ENCODE measurements around the gene REPS1.
"Not testable (repeated sequence)": the region's sequence is repeated elsewhere in the genome, so short reads cannot be mapped to it uniquely, and the experiment has no call there.

The REPS1 gene, protein sequence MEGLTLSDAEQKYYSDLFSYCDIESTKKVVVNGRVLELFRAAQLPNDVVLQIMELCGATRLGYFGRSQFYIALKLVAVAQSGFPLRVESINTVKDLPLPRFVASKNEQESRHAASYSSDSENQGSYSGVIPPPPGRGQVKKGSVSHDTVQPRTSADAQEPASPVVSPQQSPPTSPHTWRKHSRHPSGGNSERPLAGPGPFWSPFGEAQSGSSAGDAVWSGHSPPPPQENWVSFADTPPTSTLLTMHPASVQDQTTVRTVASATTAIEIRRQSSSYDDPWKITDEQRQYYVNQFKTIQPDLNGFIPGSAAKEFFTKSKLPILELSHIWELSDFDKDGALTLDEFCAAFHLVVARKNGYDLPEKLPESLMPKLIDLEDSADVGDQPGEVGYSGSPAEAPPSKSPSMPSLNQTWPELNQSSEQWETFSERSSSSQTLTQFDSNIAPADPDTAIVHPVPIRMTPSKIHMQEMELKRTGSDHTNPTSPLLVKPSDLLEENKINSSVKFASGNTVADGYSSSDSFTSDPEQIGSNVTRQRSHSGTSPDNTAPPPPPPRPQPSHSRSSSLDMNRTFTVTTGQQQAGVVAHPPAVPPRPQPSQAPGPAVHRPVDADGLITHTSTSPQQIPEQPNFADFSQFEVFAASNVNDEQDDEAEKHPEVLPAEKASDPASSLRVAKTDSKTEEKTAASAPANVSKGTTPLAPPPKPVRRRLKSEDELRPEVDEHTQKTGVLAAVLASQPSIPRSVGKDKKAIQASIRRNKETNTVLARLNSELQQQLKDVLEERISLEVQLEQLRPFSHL

DNA sequence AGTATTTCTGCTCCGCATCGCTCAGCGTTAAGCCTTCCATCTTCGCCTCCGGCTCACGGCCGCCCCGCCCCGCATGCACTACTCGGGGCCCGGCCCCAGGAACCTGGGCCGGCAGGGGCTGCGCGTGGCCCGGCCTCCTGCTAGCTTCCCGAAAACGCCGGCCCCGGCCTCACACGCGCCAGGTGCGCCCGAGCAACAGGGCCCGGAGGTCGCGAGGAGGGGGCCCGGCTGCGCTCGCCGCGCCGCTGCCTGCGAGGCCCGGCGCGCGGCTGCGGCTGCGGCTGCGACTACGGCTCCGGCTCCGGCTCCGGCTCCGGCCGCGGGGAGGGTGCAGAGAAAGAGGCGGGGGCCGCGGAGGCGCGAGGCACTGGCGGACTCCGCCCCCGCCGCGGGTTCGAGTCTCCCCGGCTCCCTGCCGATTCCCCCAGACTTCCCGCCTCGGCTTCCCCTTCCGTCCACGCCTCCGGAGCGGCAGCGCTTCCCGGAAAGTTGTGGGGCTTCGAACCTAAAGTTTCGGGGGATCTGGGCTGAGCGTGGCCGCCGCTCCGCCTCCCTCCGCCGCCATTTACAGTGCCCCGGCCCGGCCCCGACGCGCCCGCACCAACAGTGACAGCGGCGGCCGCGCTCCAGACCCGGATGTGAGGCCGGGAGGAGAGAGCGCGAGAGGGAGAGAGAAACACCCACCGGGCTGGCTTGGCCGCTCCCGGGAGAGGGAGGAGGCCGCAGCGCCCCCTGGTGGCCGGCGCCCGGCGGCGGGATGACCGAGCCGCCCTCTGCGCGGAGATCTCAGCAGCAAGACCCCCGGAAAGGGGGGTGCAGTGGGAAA lies at the start of gene REPS1:
TSS of gene REPS1 (minus strand) at position 611 of the 826 bp plus-strand sequence. CDS start at position 40, 571 bp downstream.
- DNase-seq = peak; percentile 90

DNA sequence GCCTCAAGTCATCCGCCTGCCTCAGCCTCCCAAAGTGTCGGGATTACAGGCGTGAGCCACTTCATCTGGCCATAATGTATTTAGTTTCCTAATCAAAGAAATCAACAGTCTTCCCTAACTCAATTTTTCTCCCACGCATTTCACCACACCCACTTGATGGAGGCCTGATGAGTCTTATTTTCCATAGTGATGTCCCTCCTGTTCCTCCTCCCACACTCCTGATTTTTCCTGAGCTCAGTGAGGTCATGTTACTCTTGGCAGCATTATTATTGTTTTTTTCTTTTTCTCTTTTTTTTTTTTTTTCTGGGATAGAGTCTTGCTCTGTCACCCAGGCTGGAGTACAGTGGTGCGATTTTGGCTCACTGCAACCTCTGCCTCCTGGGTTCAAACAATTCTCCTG lies 49.4 kb upstream of the REPS1 start:
- peak; percentile 63 for DNase-seq

DNA sequence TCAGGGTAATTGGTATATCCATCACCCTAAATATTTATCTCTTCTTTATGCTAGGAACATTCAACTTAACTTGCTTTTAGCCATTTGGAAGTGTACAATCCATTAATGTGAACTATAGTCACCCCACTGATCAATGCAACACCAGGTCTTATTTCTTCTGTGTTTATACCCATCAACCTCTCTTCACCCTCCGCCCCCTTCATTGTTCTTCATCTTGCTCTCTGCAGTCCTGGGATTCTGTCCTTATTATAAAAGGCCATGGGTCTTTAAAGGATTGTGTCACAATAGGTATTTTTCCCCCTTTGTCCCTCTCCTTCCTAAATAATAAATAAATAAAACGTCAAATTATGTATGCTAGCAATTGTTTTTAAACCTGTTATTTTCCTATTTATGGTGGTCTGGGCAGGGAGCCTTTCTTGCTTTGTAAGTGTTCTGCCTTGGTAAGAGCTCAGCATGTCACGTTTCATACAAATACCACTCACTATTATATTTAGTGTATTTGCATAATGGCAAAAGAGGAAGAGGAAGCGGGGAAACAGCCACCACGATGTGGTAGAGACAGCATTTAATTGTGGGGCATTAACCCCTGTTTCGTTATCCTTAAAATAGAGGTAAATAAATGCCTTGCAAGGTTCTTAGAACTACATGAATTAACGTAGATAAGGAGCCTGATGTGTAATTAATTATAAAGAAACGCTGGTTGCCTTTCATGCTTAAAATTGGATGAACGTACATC lies 42.3 kb upstream of the REPS1 start:
- no peak for DNase-seq

DNA sequence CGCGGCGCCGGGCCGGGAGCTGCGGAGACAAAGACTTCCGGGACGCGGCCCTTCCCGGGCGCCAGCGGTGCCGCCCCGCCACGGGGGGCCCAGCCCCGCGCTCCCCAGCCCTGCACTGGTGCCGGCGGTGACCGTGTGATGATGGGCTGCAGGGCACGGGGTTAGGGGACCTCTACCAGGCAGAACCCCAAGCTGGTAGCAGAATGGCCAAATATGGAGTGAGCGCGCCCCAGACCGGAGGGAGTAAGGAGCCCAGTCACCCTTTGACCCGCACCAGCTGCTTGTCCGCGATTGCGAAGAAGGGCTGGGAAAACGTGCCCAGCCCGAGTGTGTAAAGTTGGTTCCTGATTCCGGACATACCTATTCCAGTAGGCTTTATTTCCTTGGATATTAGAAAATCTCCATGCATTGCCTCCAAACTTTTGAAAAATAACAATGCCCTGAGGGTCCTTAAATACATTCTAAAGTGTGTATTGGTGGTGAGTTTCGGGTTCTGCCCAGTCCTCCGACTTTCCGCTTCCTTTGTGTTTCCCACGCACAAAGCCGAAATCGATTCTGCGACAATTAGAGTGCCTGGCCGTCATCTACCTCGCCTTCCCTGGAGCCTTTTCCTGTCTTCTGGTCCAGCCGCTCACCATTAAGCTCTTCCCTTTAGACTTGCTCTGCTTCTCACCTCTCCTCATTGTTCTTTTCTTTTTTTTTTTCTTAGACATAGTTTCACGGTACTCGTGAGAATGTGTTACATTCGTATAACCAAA lies 41.6 kb upstream of the REPS1 start:
- DNase-seq = peak; percentile 28

DNA sequence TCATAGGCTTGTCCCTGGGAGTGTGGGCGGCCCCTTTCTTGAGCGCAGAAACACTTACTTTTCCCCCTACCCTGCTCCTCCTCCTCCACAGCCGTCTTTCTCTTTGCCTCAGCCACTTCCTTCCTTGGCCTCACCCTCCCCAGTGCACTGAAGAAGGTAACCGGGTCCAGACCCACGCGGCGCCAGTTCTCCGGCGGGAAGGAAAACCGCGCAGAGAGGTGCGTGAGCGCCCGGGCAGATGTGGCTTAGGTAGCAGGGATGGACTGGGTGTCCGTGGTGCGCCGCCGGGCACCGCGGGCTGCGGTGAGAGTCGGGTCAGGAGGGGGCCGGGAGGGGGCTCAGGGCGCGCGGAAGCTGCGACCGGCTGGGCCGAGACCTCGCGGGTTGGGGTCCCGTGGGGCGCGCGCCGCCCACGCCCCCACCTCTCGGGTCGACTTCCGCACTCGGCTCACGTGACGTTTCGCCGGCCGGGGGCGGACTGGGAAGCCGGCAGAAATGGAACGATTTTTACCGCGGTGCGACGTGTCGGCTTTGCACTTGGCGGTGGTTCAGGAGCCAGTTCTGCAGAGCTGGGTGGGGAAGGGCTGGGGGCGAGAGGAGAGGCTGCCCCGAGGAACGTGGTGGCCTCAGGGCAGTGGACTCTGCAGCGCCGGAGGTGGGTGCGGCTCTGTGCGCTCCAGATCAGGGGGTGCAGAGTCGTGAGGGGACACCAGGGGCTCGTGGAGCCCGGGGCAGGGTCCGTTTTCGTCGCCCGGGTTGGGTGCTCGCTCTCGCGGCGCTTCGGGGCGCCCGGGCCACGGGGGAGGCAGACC lies 40.8 kb upstream of the REPS1 start, which contains the start of gene ABRACL:
TSS of gene ABRACL (plus strand) at position 88 of the 812 bp plus-strand sequence. CDS start 5,416 bp downstream, outside the sequence.
- peak; percentile 70 for DNase-seq

DNA sequence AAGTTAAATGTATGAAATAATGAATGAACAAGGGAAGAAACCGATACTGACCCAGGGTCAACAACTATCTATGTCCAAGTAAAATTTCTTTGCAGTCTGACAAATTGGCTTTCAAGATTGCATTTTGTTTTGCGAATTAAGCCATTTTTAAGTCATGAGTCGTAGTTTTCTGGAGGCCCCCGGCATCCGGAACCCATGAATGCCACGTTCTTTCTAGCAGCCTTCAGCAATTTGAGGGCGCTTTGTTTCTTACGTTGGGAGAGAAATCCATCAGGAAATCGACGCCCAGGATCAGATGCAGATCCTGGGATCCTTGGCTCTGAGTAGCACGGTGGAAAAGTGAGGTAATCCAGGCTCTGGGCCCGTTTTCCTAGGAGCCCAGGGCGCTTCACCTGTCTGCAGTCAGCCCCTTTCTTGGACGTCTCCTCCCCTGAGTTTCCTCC lies 40.2 kb upstream of the REPS1 start:
- no peak for DNase-seq

DNA sequence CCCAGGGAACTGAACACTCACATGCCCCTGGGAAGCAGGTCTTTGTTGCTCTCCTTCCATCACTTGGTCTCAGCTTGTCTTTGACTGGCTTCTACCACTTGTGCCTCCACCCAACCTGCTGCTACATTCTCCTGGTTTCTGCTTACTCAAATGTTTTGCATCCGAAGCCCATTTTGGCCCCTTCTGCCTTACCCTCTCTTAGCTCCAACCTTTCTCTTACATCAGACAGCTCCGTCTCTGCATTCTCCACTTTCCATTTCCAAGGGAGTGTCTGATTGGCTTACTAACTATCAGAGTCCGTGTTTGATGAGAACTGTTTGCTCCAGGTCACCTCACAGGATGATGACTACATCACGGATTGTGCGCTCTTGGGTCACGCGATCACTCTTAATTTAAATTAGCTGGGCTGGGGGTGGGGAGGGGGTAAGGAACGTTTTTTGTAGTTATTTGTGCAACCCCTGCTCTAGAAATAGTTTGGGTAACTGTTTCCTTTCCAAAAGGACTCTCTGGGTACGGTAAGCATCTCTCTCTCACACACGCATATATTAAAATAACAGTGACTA lies 39.6 kb upstream of the REPS1 start:
- peak; percentile 34 for DNase-seq

DNA sequence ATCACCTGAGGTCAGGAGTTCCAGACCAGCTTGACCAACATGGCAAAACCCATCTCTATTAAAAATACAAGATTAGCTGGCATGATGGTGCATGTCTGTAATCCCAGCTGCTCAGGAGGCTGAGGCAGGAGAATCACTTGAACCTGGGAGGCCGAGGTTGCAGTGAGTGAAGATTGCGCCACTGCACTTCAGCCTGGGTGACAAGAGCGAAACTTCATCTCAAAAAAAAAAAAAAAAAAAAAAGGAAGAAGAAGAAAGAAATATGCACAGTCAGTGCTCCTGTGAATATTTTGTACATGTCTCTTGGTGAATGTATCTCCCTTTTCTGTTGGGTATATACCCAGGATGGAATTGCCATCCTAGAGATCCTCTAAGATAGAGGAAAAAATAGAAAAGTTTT lies 37.4 kb upstream of the REPS1 start:
- DNase-seq = not testable (repeated sequence)

DNA sequence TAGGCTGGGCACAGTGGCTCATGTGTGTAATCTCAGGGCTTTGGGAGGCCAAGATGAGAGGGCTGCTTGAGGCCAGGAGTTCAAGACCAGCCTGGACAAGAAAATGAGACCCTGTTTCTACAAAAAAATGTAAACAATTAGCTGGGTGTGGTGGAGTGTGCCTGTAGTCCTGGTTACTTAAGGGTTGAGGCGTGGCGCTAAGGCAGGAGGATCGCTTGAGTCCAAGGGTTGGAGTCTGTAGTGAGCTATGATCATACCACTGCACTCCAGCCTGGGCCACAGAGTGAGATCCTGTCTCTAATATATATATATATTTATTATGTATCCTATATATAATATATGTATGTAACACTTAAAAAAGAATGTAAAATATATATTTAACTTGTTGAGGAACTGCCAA lies 32.6 kb upstream of the REPS1 start:
- no peak for DNase-seq

DNA sequence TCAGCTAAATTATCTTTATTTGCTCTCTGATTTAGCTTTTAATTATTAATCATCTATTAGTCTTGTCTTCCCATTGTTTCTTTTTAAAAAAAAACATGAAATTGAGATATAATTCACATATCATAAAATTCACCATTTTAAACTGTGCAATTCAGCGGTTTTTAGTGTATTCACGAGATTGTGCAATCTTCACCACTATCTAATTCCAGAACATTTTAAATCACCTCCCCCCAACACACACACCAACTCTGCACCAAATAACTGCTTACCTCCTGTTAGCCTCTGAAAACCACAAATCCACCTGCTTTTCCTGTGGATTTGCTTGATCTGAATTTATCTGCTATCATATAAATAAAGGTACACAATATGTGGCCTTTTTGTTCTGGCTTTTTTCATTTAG lies 31.7 kb upstream of the REPS1 start:
- DNase-seq = no peak

DNA sequence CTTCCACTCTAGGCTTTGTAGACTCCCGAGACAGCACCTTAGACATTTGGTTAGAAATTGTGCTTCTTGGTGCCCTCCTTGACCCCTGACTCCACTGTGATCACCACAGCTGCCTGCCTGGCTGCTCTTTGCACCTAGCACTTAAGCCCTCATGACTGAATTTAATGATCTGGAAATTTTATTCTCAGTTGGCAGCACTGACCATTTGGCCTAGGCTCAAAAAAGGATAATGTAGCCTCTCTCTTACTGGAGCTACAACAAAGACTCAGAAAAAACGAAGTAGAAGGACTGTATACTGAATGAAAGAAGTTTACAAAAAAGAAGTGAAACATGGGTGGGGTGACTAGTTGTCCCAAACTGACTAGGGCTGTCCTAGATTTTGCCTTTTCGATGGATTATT lies 29.2 kb upstream of the REPS1 start:
- no peak for DNase-seq

DNA sequence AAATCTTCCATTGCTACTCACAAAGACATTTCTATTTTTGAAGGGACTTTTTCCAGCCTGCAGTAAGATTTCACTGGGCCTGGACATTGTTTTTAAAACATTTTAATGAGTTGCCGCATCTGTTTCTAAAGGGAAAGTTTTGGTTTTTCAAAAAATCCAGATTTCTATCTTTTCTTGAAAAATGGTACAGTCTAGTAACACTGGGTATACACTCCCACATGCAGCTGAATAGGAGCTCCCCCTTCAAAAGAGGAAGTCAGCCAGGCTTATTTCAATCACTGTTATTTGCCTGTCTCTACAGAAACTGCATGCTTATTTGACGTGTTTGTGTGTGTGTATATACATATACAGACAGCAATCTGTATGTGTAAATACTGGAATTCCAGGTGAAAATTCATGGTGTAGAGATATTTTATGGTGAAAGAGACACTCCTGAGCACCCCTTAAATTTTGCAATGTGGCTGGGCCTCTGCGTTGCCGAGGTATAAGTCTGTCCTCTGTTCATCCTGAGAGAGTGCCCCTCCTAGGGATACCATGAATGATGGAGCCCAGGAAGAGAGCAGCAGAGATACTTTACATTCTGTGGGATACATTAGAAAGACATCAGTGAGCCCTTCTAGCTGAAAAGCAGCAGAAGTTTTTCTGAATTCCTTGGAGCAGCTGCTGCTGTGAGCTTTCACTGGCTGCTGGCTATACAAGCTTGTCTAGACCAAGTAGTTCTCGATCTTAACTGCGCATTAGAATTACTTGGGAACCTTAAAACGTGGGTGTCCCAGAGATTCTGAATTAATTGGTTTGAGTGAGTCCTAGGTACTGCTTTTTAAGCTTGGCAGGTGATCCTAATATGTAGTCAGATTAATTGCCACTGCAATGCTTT lies 28.5 kb upstream of the REPS1 start:
- no peak for DNase-seq

DNA sequence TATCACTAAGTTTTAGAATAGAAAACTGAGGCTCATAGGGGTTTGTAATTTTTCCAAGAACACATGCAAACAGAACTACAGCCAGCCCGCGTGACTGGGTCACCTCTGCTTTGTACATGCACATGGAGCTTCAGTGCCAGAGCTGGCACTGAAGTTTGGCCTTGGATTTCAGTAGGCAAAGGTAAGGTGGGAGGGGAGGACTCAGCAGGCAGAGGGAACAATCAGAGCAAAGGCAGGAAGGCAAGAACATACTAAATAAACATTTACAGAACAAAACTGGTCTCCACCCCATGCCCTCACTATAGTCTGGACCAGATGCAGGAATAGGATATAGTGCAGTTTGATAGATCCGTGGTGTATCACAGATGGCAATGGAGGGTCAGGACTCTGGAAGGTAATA lies 26.9 kb upstream of the REPS1 start:
- no peak for DNase-seq

DNA sequence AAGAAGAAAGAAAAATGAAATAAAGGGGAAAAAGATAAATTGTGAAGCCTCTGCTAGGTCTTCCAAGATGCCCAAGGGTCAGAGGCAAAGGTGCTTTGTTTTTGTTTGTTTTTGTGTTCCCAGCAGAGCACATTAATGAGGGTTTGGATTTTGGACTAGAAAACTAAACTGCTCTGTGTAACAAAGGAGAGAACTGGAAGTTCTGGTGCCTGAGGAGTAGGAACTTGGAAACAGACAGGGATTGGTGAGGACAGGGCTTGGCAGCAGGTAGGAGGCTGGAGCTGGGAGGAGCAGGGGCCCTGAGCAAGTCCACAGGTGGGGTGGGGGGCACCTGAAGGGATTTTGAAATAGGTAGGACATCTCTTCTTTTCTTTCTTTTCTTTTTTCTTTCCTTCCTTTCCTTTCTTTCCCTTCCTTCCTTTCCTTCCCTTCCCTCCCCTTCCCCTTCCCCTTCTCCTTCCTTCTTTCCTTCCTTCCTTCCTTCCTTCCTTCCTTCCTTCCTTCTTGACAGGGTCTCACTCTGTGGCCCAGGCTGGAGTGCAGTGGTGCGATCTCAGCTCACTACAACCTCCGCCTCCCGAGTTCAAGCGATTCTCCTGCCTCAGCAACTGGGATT lies 25.2 kb upstream of the REPS1 start:
- DNase-seq = no peak

DNA sequence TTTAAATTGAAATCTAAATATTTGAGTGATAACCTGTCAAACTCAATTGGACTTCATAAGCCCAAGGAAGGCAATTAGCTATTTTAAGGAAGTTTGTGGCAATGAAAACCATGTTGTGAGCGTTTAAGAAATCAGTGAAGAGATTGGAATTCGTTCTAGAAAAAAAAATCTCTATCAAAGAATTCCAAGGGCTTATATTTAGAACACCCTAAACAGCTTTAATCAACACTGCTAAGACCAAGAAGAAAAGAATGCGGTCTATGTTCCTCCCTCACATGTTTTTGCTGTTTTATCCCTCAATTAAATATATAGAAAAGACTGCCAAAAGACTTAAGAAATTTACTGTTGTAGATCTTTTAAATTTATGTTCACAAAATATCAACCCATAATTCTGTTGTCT lies 23.9 kb upstream of the REPS1 start:
- DNase-seq = no peak

DNA sequence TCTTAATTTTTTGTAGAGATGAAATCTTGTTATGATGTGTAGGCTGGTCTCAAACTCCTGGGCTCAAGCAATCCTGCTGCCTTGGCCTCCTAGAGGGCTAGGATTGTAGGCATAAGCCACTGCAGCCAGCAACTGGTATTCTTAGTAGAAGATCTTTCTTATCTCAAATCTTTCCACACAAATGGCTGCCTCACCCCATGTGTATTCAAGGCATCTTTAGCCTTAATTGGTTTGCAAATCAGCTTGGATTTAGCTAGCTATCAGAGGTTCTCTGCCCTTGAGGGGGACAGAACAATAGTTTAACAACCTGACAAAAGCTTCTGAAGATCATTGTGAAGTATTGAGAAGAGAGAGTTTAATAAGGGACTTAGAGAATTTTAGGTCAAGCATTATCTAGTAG lies 22.6 kb upstream of the REPS1 start:
- DNase-seq = no peak

DNA sequence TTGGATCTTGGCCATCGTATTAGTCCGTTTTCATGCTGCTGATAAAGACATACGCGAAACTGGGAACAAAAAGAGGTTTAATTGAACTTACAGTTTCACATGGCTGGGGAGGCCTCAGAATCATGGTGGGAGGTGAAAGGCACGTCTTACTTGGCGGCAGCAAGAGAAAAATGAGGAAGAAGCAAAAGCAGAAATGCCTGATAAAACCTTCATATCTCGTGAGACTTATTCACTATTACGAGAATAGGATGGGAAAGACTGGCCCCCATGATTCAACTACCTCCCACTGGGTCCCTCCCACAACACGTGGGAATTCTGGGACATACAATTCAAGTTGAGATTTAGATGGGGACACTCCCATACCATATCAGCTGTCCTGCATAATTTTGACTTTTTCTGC lies 20.1 kb upstream of the REPS1 start:
- no peak for DNase-seq

DNA sequence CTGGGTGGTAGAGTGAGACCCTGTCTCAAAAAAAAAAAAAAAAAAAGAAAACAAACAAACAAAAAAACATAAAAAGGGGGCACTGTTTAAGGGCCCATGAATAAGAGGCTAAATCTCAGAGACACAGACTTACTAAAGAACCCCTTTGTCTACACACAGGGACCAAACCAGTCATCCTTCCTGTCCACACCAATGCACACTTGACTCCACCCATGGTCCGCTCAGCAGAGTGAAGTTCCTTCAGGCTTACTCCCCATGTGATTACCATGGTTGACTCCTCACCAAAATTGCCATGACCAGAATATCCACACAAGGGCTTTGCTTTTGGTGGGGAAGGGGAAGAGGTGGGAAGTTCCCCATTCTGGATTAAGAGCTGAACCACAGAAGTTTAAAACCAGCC lies 19.4 kb upstream of the REPS1 start:
- no peak for DNase-seq

DNA sequence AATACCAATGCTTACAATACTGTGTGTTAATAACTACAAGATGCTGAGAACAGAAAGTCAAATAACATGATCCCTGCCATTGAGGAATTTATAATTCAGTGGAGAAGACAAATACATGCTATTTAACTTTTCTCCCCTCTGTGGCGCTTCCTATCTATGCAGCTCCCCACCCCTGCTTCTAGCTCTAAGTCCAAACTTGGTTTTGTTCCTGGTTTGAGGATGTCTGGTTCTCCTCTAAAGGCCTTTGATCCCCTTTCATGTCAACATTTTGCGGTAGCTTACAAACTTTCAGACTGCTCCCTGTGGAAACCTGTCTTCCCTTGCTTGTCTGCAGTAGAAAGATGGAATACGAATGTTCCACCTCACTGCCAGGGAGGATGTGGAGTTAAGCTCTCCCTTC lies 18.4 kb upstream of the REPS1 start:
- no peak for DNase-seq
